Tibial nerve (tissue), 4 donors: Measurements from ENCODE around the gene NPDC1. TPM values are rescaled to one million over a fixed set of nuclear protein-coding genes. Genes with fewer than 3 reads are reported as not detected.

ENCODE experiments used
- DNase-seq, 2 donors: peaks; one replicate each; pipeline ENCODE4 v3.0.0-alpha.2; 2019; ENCODE audit warnings: low spot score in 2 of 2
- H3K27ac ChIP-seq, 4 donors: fragments of 200-600 bp; sonication (generic) in 3 of 4; one replicate each; pipeline ENCODE4 v1.5.1; 2017 to 2019; ENCODE audit warnings: mild to moderate bottlenecking in 1 of 4
- H3K27me3 ChIP-seq, 2 donors: fragments of 200-600 bp; sonication (generic) in 1 of 2; one replicate each; pipeline versions ENCODE4 v1.5.1 to v1.6.0; 2017 to 2019
- H3K36me3 ChIP-seq, 3 donors: fragments of 200-600 bp; sonication (generic); one replicate each; pipeline ENCODE4 v1.5.1; 2018 to 2019
- H3K4me1 ChIP-seq, 4 donors: fragments of 200-600 bp; sonication (generic) in 3 of 4; one replicate each; pipeline ENCODE4 v1.5.1; 2017 to 2019
- H3K4me3 ChIP-seq, 4 donors: fragments of 200-600 bp; sonication (generic) in 3 of 4; one replicate each; pipeline ENCODE4 v1.5.1; 2017 to 2019; ENCODE audit warnings: mild to moderate bottlenecking in 1 of 4, moderate library complexity in 1 of 4
- H3K9me3 ChIP-seq, 4 donors: fragments of 200-600 bp; sonication (generic) in 3 of 4; one replicate each; pipeline ENCODE4 v1.5.1; 2017 to 2019
- EP300 ChIP-seq, 2 donors: sonication (generic); formaldehyde crosslinking; IDR thresholded peaks; one replicate each; pipeline ENCODE4 v1.6.1; 2017; ENCODE audit warnings: antibody characterized with exemption in 2 of 2, mild to moderate bottlenecking in 1 of 2
- POLR2A ChIP-seq, 2 donors: fragments of 450-650 bp; IDR thresholded peaks; one replicate each; pipeline ENCODE4 v1.6.1; 2017; ENCODE audit warnings: antibody characterized with exemption in 2 of 2, mild to moderate bottlenecking in 2 of 2, moderate library complexity in 2 of 2
- WGBS, 2 donors: methylation state at CpG; one replicate each; pipeline ENCODE4 v1.1.5; 2018; 5-methylcytosine and 5-hydroxymethylcytosine counted together
- total RNA-seq, 4 donors: library from RNA; depleted of rRNA; stranded (reverse); fragments of >200 nt; gene quantifications; one replicate each; pipeline ENCODE4 v1.1.0, GENCODE V29; 2016
- TF ChIP-seq, protein P1 (sequence below), 5 experiments: fragments of 200-600 bp in 3 of 5; fragments of 450-650 bp in 2 of 5; sonication (generic) in 3 of 5; IDR thresholded peaks; one replicate each; pipeline ENCODE4 v1.5.1; 2016 to 2019; ENCODE audit warnings: antibody characterized with exemption in 5 of 5, mild to moderate bottlenecking in 3 of 5, moderate library complexity in 2 of 5

Gene NPDC1
- total RNA-seq, 4 donors from 2014 or later, result 80.6 to 269 (median 182) TPM

DNA sequence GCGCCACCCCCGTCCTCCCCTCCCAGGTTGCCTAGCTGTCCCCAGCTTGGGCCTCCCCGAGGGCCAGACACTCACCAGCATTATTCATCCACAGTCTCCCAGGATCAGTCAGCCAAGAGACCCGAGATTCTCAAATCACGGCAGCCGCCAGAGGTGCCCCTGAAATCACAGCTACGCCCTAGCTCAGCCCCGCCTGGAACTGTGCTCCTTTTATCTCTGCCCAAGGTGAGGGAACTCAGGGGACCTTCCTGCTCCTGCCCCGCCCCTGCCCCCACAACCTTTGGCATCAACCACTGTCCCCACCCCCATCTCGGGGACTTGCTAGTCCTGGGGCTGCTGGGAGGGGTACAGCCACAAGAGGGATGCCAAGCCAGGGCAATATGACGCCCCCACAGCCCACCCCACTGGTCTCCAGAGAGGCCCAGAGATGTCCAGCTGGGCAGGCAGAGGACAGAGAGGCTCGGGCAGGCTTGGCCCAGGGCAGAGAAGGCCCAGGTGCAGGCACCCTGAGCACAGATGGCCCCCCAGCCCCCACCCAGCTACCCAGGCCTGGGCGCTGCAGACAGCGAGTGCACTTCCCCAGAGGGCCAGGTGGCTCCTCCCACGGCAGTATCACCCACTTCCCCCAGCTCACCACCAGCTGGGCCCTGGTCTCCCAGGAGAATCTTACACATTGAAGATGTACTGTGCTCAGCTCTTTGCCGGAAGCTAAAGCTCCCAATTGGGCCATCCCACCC, 13.9 kb downstream of the NPDC1 start, which contains the start of gene FUT7:
TSS of gene FUT7 (minus strand) at position 185 of the 737 bp plus-strand sequence. CDS start at position 88, 97 bp downstream.
- TF ChIP-seq, protein P1, sequence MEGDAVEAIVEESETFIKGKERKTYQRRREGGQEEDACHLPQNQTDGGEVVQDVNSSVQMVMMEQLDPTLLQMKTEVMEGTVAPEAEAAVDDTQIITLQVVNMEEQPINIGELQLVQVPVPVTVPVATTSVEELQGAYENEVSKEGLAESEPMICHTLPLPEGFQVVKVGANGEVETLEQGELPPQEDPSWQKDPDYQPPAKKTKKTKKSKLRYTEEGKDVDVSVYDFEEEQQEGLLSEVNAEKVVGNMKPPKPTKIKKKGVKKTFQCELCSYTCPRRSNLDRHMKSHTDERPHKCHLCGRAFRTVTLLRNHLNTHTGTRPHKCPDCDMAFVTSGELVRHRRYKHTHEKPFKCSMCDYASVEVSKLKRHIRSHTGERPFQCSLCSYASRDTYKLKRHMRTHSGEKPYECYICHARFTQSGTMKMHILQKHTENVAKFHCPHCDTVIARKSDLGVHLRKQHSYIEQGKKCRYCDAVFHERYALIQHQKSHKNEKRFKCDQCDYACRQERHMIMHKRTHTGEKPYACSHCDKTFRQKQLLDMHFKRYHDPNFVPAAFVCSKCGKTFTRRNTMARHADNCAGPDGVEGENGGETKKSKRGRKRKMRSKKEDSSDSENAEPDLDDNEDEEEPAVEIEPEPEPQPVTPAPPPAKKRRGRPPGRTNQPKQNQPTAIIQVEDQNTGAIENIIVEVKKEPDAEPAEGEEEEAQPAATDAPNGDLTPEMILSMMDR (IDR thresholded peaks at IDR 0.05), result no peak
- no peak for TF ChIP-seq EP300 (IDR thresholded peaks at IDR 0.05)
- TF ChIP-seq POLR2A (IDR thresholded peaks at IDR 0.05), result no peak
- Histone ChIP-seq H3K27ac (peak within 1 kb of the TSS in 2 of 4 donors; percentile 5 to 66), H3K36me3 (peaks cover 0 to 1% (median 0%) of the 10 kb centered on the region in 3 donors), H3K4me3 (peak within 1 kb of the TSS in 1 of 4 donors; percentile 4), H3K9me3 (no peaks in the 10 kb centered on the region), H3K27me3 (no peaks in the 10 kb centered on the region), H3K4me1 (peaks cover 0 to 52% (median 41%) of the 10 kb centered on the region in 4 donors)
- no peak for DNase-seq
- 52 to 63% methylated on average over 10 to 16 of the region's 16 CpGs for WGBS, 2 donors

DNA sequence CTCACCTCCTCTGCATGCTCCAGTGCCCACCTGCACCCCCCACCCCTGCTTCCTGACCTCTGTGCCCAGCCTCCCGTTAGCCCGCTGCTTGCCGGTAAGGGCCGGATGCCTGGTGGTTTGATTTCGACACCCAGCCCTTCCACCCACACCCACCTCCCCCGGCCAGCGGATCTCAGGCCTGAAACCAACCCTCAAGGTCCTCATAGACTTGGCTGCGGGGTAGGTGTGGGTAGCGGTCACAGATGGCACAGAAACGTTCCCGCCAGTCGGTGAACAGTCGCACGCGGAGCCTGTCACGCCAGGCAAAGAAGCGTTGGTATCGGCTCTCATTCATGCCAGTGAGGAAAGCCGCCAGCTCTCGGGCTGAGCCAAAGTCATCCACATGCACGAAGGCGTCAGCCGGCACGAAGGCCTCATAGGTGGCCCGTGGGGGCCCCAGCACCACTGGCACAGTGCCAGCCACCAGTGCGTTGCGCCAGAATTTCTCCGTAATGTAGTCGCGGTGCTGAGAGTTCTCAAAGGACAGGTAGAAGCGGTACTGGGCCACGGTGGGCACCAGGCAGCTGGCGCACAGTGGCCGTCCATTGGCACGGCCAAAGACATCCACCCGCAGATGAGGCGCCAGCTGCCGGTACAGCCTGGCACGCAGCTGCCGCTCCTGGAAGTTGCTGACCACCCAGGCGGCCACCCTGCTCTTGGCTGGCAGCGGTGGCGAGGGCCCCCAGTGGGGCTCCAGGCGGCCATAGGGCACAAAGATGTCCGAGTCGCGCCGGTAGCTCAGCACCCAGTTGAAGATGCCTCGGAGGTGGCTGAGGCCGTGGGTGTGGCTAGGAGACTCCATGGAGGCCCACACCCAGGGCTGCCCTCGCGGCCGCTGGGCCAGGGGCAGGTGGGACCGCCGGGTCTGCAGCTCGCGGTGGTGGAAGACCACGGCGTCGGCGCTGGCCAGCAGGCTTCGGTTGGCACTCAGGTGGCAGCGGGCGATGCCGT, 15.1 kb downstream of the NPDC1 start:
- Histone ChIP-seq H3K36me3 (no peaks in the 10 kb centered on the region), H3K27ac (peak overlapping the region in 1 of 4 donors; percentile 87), H3K4me1 (peaks cover 0 to 64% (median 53%) of the 10 kb centered on the region in 4 donors), H3K9me3 (no peaks in the 10 kb centered on the region), H3K27me3 (no peaks in the 10 kb centered on the region), H3K4me3 (no peak overlapping the region)
- DNase-seq, result no peak
- 87 to 89% methylated on average over 40 to 60 of the region's 65 CpGs for WGBS, 2 donors
- TF ChIP-seq EP300 (IDR thresholded peaks at IDR 0.05) (no peak), POLR2A (IDR thresholded peaks at IDR 0.05) (no peak)
- TF ChIP-seq, protein P1 (IDR thresholded peaks at IDR 0.05), result no peak

DNA sequence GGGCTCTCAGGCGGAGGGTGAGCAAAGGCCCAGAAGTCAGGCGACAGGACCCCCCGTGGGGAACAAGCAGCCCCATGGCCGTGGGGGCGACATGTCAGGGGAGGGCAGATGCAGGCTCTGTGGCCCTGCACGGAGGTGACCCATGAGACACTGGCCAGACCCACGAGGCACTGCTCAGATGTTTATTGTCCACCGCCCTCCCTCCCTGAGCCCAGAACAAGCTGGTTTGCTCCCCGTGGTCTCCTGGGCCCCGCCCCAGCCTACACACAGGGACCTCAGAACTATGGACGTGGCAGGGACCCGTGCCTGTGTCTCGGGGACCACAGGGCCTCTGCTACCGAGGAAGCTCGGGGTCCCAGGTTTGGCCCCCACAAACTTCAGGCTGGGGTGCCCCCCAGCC, 16.0 kb downstream of the NPDC1 start:
- Histone ChIP-seq H3K4me1 (peaks cover 0 to 64% (median 54%) of the 10 kb centered on the region in 4 donors), H3K27ac (peak overlapping the region in 2 of 4 donors; percentile 87 to 93), H3K36me3 (no peaks in the 10 kb centered on the region), H3K27me3 (no peaks in the 10 kb centered on the region), H3K9me3 (no peaks in the 10 kb centered on the region), H3K4me3 (no peak overlapping the region)
- no peak for TF ChIP-seq EP300 (IDR thresholded peaks at IDR 0.05)
- no peak for TF ChIP-seq POLR2A (IDR thresholded peaks at IDR 0.05)
- TF ChIP-seq, protein P1 (IDR thresholded peaks at IDR 0.05), result no peak
- no peak for DNase-seq
- 57 to 76% methylated on average over 8 to 12 of the region's 15 CpGs for WGBS, 2 donors

DNA sequence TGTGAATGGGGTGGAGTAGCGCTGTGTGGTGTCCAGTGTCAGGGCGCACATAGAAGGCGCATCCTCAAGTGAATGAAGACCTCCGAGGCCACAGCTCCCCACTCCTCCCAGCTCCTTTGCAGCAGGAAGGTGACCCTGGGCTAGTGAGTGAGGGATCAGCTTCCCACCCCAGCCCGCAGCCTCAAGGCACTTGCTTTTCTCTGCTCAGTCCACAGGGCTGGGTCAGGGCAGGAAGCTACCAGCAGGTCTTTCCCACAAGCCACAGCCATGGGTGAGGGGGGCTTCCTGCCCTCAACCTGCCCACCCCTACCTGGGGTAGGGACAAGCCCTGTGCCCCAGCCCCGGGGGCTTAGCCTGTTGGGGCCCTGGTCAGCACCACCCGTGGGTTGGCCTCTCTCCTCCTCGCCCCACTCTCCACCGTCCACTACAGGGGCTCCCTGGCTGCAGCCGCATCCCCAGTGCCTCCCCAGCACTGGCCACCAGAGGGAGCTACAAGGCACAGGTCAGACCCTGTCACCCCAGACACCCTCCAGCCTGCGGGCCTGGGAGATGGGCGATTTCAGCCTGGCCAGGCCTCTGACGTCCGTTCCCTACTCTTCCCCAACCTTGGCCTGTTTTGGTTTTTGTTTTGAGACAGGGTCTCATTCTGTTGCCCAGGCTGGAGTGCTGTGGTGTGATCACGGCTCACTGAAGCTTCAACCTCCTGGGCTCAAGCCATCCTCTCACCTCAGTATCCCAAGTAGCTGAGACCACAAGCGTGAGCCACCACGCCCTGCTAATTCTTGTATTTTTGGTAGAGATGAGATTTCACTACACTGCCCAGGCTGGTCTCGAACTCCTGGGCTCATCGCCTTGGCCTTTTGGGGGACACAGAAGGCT, 16.7 kb downstream of the NPDC1 start:
- no peak for TF ChIP-seq POLR2A (IDR thresholded peaks at IDR 0.05)
- TF ChIP-seq, protein P1 (IDR thresholded peaks at IDR 0.05), result peak; percentile 83 to 96 (median 92)
- peak; percentile 64 to 78 for DNase-seq
- WGBS, 2 donors, result 33 to 37% methylated on average over 17 to 19 of the region's 19 CpGs

More for the DNA sequence above, 16.7 kb downstream of the NPDC1 start:
- H3K27me3 ChIP-seq, result no peaks in the 10 kb centered on the region
- H3K36me3 ChIP-seq, result no peaks in the 10 kb centered on the region
- peak overlapping the region in 3 of 4 donors; percentile 63 to 74 (median 68) for H3K4me3 ChIP-seq
- peaks cover 0 to 64% (median 50%) of the 10 kb centered on the region in 4 donors for H3K4me1 ChIP-seq
- H3K27ac ChIP-seq, result peak overlapping the region; percentile 73 to 93 (median 84)
- no peaks in the 10 kb centered on the region for H3K9me3 ChIP-seq
